ENCODE results near the gene SPARCL1. TPM values are rescaled to one million over a fixed set of nuclear protein-coding genes. Genes with fewer than 3 reads are reported as not detected.

The SPARCL1 gene
- polyA plus RNA-seq, 1 donor (not counting 4 experiments of a cell fraction or from before 2014, with no cell fraction given), result not detected

GRCh38 chr4:87461281-87461700 is 67.9 kb downstream of the SPARCL1 start:
- H3K9me1 ChIP-seq (ENCODE audit: control insufficient read depth, extremely low read depth, insufficient read depth, low read length), result no peaks in the 10 kb centered on the region
- H3K4me3 ChIP-seq (ENCODE audit: control insufficient read depth in 2 of 3, extremely low read depth in 1 of 3, insufficient read depth in 2 of 3, low read depth in 1 of 3, low read length in 3 of 3), result no peak overlapping the region
- no peak overlapping the region for H3K9ac ChIP-seq (ENCODE audit: control insufficient read depth, extremely low read depth, insufficient read depth, low read length)
- no peaks in the 10 kb centered on the region for H3K27me3 ChIP-seq (ENCODE audit: control insufficient read depth, extremely low read depth, insufficient read depth, low read length)
- DNase-seq (ENCODE audit: low read depth, low spot score), result no peak
- H3K4me2 ChIP-seq (ENCODE audit: control insufficient read depth, extremely low read depth, insufficient read depth, low read depth, low read length), result no peak overlapping the region
- H3K79me2 ChIP-seq (ENCODE audit: control insufficient read depth, insufficient read depth, low read length), result no peaks in the 10 kb centered on the region
- no peaks in the 10 kb centered on the region for H3K4me1 ChIP-seq (ENCODE audit: control insufficient read depth, extremely low read depth, insufficient read depth, low read length)
- no peak overlapping the region for H2AFZ ChIP-seq (ENCODE audit: control insufficient read depth, low read length)
- dilution Hi-C loops (cut with MboI; ENCODE audit: extremely low pct_ligation_motif_present, low sequenced_read_pairs), result no loop called here
- H4K20me1 ChIP-seq (ENCODE audit: control insufficient read depth, extremely low read depth, insufficient read depth, low read length), result no peaks in the 10 kb centered on the region
- no peak for FAIRE-seq
- H3K36me3 ChIP-seq (ENCODE audit: control insufficient read depth in 2 of 2, extremely low read depth in 1 of 2, insufficient read depth in 2 of 2, low read length in 2 of 2), result peaks cover 0 to 2% of the 10 kb centered on the region in 2 experiments
- H3K9me3 ChIP-seq (ENCODE audit: control insufficient read depth, low read depth, low read length), result no peaks in the 10 kb centered on the region
- no peak overlapping the region for H3K27ac ChIP-seq (ENCODE audit: control insufficient read depth, insufficient read depth, low read length)
- TF ChIP-seq EZH2 (IDR thresholded peaks at IDR 0.05; ENCODE audit: low read length) (no peak), CTCF (optimal IDR thresholded peaks at IDR 0.05 in 1 of 3, IDR thresholded peaks at IDR 0.05 in 1 of 3, conservative IDR thresholded peaks at IDR 0.05 in 1 of 3; ENCODE audit: extremely low read depth in 1 of 3, insufficient read depth in 2 of 3, low read length in 3 of 3) (no peak)

DNA sequence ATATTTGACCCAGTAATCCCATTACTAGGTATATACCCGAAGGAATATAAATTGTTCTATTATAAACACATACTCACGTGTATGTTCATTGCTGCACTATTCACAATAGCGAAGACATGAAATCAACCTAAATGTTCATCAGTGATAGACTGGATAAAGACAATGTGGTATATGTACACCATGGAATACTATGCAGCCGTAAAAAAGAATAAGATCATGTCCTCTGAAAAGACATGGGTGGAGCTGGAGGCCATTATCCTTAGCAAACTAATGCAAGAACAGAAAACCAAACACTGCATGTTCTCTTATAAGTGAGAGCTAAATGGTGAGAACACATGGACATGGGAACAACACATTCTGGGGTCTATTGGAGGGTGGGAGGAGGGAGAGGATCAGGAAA is 70.3 kb downstream of the SPARCL1 start:
- Histone ChIP-seq H3K9me1 (ENCODE audit: control insufficient read depth, extremely low read depth, insufficient read depth, low read length) (no peaks in the 10 kb centered on the region), H3K27ac (ENCODE audit: control insufficient read depth, insufficient read depth, low read length) (no peak overlapping the region), H3K9me3 (ENCODE audit: control insufficient read depth, low read depth, low read length) (no peaks in the 10 kb centered on the region), H3K79me2 (ENCODE audit: control insufficient read depth, insufficient read depth, low read length) (no peaks in the 10 kb centered on the region), H3K36me3 (ENCODE audit: control insufficient read depth in 2 of 2, extremely low read depth in 1 of 2, insufficient read depth in 2 of 2, low read length in 2 of 2) (peaks cover 0 to 2% of the 10 kb centered on the region in 2 experiments), H3K9ac (ENCODE audit: control insufficient read depth, extremely low read depth, insufficient read depth, low read length) (no peak overlapping the region), H2AFZ (ENCODE audit: control insufficient read depth, low read length) (no peak overlapping the region), H3K4me1 (ENCODE audit: control insufficient read depth, extremely low read depth, insufficient read depth, low read length) (no peaks in the 10 kb centered on the region), H4K20me1 (ENCODE audit: control insufficient read depth, extremely low read depth, insufficient read depth, low read length) (no peaks in the 10 kb centered on the region), H3K4me3 (ENCODE audit: control insufficient read depth in 2 of 3, extremely low read depth in 1 of 3, insufficient read depth in 2 of 3, low read depth in 1 of 3, low read length in 3 of 3) (no peak overlapping the region), H3K27me3 (ENCODE audit: control insufficient read depth, extremely low read depth, insufficient read depth, low read length) (no peaks in the 10 kb centered on the region), H3K4me2 (ENCODE audit: control insufficient read depth, extremely low read depth, insufficient read depth, low read depth, low read length) (no peak overlapping the region)
- DNase-seq (ENCODE audit: low read depth, low spot score) (no peak), FAIRE-seq (no peak)
- dilution Hi-C loops (cut with MboI; ENCODE audit: extremely low pct_ligation_motif_present, low sequenced_read_pairs), result no loop called here
- TF ChIP-seq CTCF (optimal IDR thresholded peaks at IDR 0.05 in 1 of 3, IDR thresholded peaks at IDR 0.05 in 1 of 3, conservative IDR thresholded peaks at IDR 0.05 in 1 of 3; ENCODE audit: extremely low read depth in 1 of 3, insufficient read depth in 2 of 3, low read length in 3 of 3) (no peak), EZH2 (IDR thresholded peaks at IDR 0.05; ENCODE audit: low read length) (no peak)
